ENCODE measurements around the gene CBLN1.

GRCh38 chr16:49280105-49280741, 1.4 kb downstream of the CBLN1 start:
- TF ChIP-seq CTCF (IDR thresholded peaks at IDR 0.05; ENCODE audit: poor library complexity) (no peak), EZH2 (IDR thresholded peaks at IDR 0.05; ENCODE audit: borderline replicate concordance) (no peak)
